Lower lobe of right lung (tissue), 2 donors: ENCODE data around the gene SORL1. TPM values are rescaled to one million over a fixed set of nuclear protein-coding genes. Genes with fewer than 3 reads are reported as not detected.

Experiments
- ATAC-seq, 2 donors: fragments of 200-7000 bp; cut with Tn5 transposase; one replicate each; pipeline ENCODE4 v1.9.1; 2020 to 2022; ENCODE audit warnings: mild to moderate bottlenecking in 2 of 2, moderate library complexity in 2 of 2
- DNase-seq: peaks from one replicate; pipeline ENCODE4 v3.0.0-alpha.2; 2020
- H3K27ac ChIP-seq: fragments of 200-600 bp; one replicate; pipeline ENCODE4 v1.8.0; 2022
- H3K27me3 ChIP-seq: fragments of 200-600 bp; one replicate; pipeline ENCODE4 v1.8.0; 2022; ENCODE audit warnings: low read depth
- H3K36me3 ChIP-seq: fragments of 200-600 bp; one replicate; pipeline ENCODE4 v1.8.0; 2022; ENCODE audit warnings: mild to moderate bottlenecking
- H3K4me1 ChIP-seq: fragments of 200-600 bp; one replicate; pipeline ENCODE4 v1.8.0; 2022
- H3K4me3 ChIP-seq: fragments of 200-600 bp; one replicate; pipeline ENCODE4 v1.8.0; 2022; ENCODE audit warnings: mild to moderate bottlenecking
- H3K9me3 ChIP-seq: fragments of 200-600 bp; one replicate; pipeline ENCODE4 v1.8.0; 2022
- CTCF ChIP-seq: fragments of 200-600 bp; IDR thresholded peaks from one replicate; pipeline ENCODE4 v1.8.0; 2022; ENCODE audit warnings: antibody characterized with exemption, mild to moderate bottlenecking
- intact Hi-C: fragments of 100-400 bp; cut with DNase I; formaldehyde crosslinking; loops from one replicate; pipeline ENCODE4 v1.11.0; 2022
- total RNA-seq: library from RNA; stranded (reverse); fragmentation: NEBNext Ultra II Directional; extraction: Animal tissue kit (Norgen Biotek cat#: 25700); gene quantifications from one replicate; pipeline ENCODE4 v1.2.1, GENCODE V29; 2021
- donor health status: DM: no; HTN: yes; CAD: no; lungs with severe emphysema.

The SORL1 gene
- total RNA-seq, 1 donor from 2014 or later, result 74.0 TPM

- peaks cover 78% of the 10 kb centered on the region for H3K36me3 ChIP-seq
- TF ChIP-seq CTCF, result no peak
- H3K27ac ChIP-seq, result no peak overlapping the region
- H3K4me1 ChIP-seq, result no peaks in the 10 kb centered on the region
- H3K9me3 ChIP-seq, result no peaks in the 10 kb centered on the region
- intact Hi-C loops, result no loop called here
- no peaks in the 10 kb centered on the region for H3K27me3 ChIP-seq
- no peak overlapping the region for H3K4me3 ChIP-seq
- DNase-seq (no peak), ATAC-seq (no peak)
Measured at GRCh38 chr11:121607341-121607740, 155.2 kb downstream of the SORL1 start.

GRCh38 chr11:121608545-121609098 is 156.5 kb downstream of the SORL1 start:
- intact Hi-C loops, result no loop called here
- Histone ChIP-seq H3K4me3 (no peak overlapping the region), H3K4me1 (no peaks in the 10 kb centered on the region), H3K27me3 (no peaks in the 10 kb centered on the region), H3K9me3 (no peaks in the 10 kb centered on the region), H3K27ac (no peak overlapping the region), H3K36me3 (peaks cover 86% of the 10 kb centered on the region)
- no peak for DNase-seq
- TF ChIP-seq CTCF, result no peak
- no peak for ATAC-seq

GRCh38 chr11:121610706-121611105 is 158.6 kb downstream of the SORL1 start:
- intact Hi-C loops, result no loop called here
- Histone ChIP-seq H3K27me3 (no peaks in the 10 kb centered on the region), H3K36me3 (peaks cover 79% of the 10 kb centered on the region), H3K9me3 (no peaks in the 10 kb centered on the region), H3K4me1 (no peaks in the 10 kb centered on the region), H3K4me3 (no peak overlapping the region), H3K27ac (no peak overlapping the region)
- DNase-seq (no peak), ATAC-seq (no peak)
- TF ChIP-seq CTCF, result no peak

GRCh38 chr11:121611242-121611641 is 159.1 kb downstream of the SORL1 start:
- no peak overlapping the region for H3K4me3 ChIP-seq
- H3K27ac ChIP-seq, result no peak overlapping the region
- DNase-seq, result no peak
- H3K36me3 ChIP-seq, result peaks cover 78% of the 10 kb centered on the region
- no peak for TF ChIP-seq CTCF
- H3K27me3 ChIP-seq, result no peaks in the 10 kb centered on the region
- intact Hi-C loops, result no loop called here
- H3K4me1 ChIP-seq, result no peaks in the 10 kb centered on the region
- no peaks in the 10 kb centered on the region for H3K9me3 ChIP-seq
- no peak for ATAC-seq

GRCh38 chr11:121613724-121614123 is 161.6 kb downstream of the SORL1 start:
- DNase-seq, result no peak
- intact Hi-C loops, result no loop called here
- Histone ChIP-seq H3K9me3 (no peaks in the 10 kb centered on the region), H3K4me3 (no peak overlapping the region), H3K36me3 (peaks cover 75% of the 10 kb centered on the region), H3K27me3 (no peaks in the 10 kb centered on the region), H3K27ac (no peak overlapping the region), H3K4me1 (no peaks in the 10 kb centered on the region)
- ATAC-seq, result no peak
- no peak for TF ChIP-seq CTCF
